Hepatocyte (in vitro differentiated cells): ENCODE measurements around the gene PRR19. TPM values are rescaled to one million over a fixed set of nuclear protein-coding genes. Genes with fewer than 3 reads are reported as not detected.

Experiments used
- DNase-seq: peaks from one replicate; pipeline ENCODE4 v3.0.0-alpha.2; 2016; ENCODE audit warnings: low spot score
- H2AFZ ChIP-seq: fragments of 200-600 bp; sonication (generic); 2 replicates; pipeline ENCODE4 v1.6.0; 2016; ENCODE audit warnings: antibody characterized with exemption, mild to moderate bottlenecking
- H3K27ac ChIP-seq: fragments of 200-600 bp; sonication (generic); 2 replicates; pipeline ENCODE4 v1.5.1; 2016; ENCODE audit warnings: mild to moderate bottlenecking
- H3K27me3 ChIP-seq: fragments of 200-600 bp; sonication (generic); 2 replicates; pipeline ENCODE4 v1.6.1; 2016
- H3K36me3 ChIP-seq: fragments of 200-600 bp; sonication (generic); replicated peaks from 2 replicates; pipeline ENCODE4 v1.5.1; 2016; ENCODE audit warnings: low read depth; ENCODE audit not compliant: insufficient read depth
- H3K4me1 ChIP-seq: fragments of 200-600 bp; sonication (generic); 2 replicates; pipeline ENCODE4 v1.5.1; 2016; ENCODE audit warnings: mild to moderate bottlenecking, moderate library complexity; ENCODE audit not compliant: insufficient read depth
- H3K4me2 ChIP-seq: fragments of 200-600 bp; sonication (generic); 2 replicates; pipeline ENCODE4 v1.6.0; 2016
- H3K4me3 ChIP-seq: fragments of 200-600 bp; sonication (generic); 2 replicates; pipeline ENCODE4 v1.5.1; 2016; ENCODE audit warnings: mild to moderate bottlenecking
- H3K79me2 ChIP-seq: fragments of 200-600 bp; sonication (generic); 2 replicates; pipeline ENCODE4 v1.6.0; 2017; ENCODE audit warnings: mild to moderate bottlenecking
- H3K9me2 ChIP-seq: fragments of 200-600 bp; sonication (generic); replicated peaks from 2 replicates; pipeline ENCODE4 v1.6.0; 2017; ENCODE audit warnings: mild to moderate bottlenecking; ENCODE audit not compliant: insufficient read depth
- H3K9me3 ChIP-seq: fragments of 200-600 bp; sonication (generic); 2 replicates; pipeline ENCODE4 v1.5.1; 2016; ENCODE audit warnings: low read depth, mild to moderate bottlenecking
- H4K20me1 ChIP-seq: fragments of 200-600 bp; sonication (generic); 2 replicates; pipeline ENCODE4 v1.6.0; 2016; ENCODE audit warnings: mild to moderate bottlenecking; ENCODE audit not compliant: insufficient read depth, poor library complexity, severe bottlenecking
- EZH2 ChIP-seq: fragments of 200-600 bp; sonication (generic); IDR thresholded peaks from 2 replicates; pipeline ENCODE4 v1.6.1; 2016; ENCODE audit warnings: antibody characterized with exemption, mild to moderate bottlenecking, borderline replicate concordance
- EZH2phosphoT487 ChIP-seq: fragments of 200-600 bp; sonication (generic); IDR thresholded peaks from one replicate; pipeline ENCODE4 v1.6.1; 2018; ENCODE audit warnings: antibody characterized with exemption, mild to moderate bottlenecking, low read depth, moderate library complexity; ENCODE audit not compliant: unreplicated experiment, severe bottlenecking
- WGBS: methylation state at CpG from one replicate; pipeline ENCODE4 v1.1.6; 2016; ENCODE audit warnings: low lambda C conversion rate; ENCODE audit errors: missing lambda C conversion rate; 5-methylcytosine and 5-hydroxymethylcytosine counted together
- polyA plus RNA-seq: library from polyadenylated mRNA; unstranded; fragments of >200 nt; fragmentation: Nextera tagmentation; extraction: Ambion mirVana; gene quantifications from 2 replicates; pipeline ENCODE4 v1.2.1, GENCODE V29; 2016
- total RNA-seq: library from RNA; depleted of rRNA; stranded (reverse); fragments of >200 nt; gene quantifications from 2 replicates; pipeline ENCODE4 v1.2.3, GENCODE V29; 2014
- TF ChIP-seq, protein P1 (sequence below): fragments of 200-600 bp; sonication (generic); IDR thresholded peaks from 2 replicates; pipeline ENCODE4 v1.5.1; 2016; ENCODE audit warnings: antibody characterized with exemption, mild to moderate bottlenecking; ENCODE audit not compliant: poor library complexity

The PRR19 gene
- total and polyA plus RNA-seq, 2 experiments from 2014 or later = 2.2 to 3.0 TPM

DNA sequence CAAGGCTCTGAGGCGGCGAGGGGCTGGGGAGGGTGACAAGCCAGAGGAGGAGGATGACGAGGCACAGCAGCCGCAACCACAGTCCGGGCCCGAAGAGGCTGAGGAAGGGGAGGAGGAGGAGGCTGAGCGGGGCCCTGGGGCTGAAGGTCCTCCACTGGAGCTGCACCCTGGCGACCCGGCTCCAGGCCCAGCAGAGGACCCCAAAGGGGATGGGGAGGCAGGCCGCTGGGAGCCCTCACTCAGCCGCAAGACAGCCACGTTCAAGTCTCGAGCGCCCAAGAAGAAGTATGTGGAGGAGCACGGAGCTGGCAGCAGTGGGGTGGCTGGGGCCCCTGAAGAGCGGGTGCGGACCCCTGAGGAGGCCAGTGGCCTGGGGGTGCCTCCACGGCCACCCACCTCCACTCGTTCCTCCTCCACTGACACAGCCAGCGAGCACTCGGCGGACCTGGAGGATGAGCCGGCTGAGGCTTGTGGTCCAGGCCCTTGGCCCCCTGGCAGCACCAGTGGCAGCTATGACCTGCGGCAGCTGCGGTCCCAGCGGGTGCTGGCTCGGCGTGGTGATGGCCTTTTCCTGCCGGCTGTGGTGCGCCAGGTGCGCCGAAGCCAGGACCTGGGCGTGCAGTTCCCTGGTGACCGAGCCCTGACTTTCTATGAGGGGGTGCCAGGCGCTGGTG lies 29.9 kb upstream of the PRR19 start:
- 98% methylated on average over 35 of the region's 35 CpGs for WGBS
- no peaks in the 10 kb centered on the region for H3K27me3 ChIP-seq
- TF ChIP-seq EZH2 = no peak
- TF ChIP-seq, protein P1, sequence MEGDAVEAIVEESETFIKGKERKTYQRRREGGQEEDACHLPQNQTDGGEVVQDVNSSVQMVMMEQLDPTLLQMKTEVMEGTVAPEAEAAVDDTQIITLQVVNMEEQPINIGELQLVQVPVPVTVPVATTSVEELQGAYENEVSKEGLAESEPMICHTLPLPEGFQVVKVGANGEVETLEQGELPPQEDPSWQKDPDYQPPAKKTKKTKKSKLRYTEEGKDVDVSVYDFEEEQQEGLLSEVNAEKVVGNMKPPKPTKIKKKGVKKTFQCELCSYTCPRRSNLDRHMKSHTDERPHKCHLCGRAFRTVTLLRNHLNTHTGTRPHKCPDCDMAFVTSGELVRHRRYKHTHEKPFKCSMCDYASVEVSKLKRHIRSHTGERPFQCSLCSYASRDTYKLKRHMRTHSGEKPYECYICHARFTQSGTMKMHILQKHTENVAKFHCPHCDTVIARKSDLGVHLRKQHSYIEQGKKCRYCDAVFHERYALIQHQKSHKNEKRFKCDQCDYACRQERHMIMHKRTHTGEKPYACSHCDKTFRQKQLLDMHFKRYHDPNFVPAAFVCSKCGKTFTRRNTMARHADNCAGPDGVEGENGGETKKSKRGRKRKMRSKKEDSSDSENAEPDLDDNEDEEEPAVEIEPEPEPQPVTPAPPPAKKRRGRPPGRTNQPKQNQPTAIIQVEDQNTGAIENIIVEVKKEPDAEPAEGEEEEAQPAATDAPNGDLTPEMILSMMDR = no peak
- no peak for TF ChIP-seq EZH2phosphoT487
- H2AFZ ChIP-seq = no peak overlapping the region
- peaks cover 5% of the 10 kb centered on the region for H4K20me1 ChIP-seq
- no peaks in the 10 kb centered on the region for H3K9me2 ChIP-seq
- no peaks in the 10 kb centered on the region for H3K9me3 ChIP-seq
- no peak overlapping the region for H3K4me2 ChIP-seq
- no peaks in the 10 kb centered on the region for H3K36me3 ChIP-seq
- DNase-seq = no peak
- H3K79me2 ChIP-seq = peaks cover 61% of the 10 kb centered on the region
- peaks cover 19% of the 10 kb centered on the region for H3K4me1 ChIP-seq
- H3K27ac ChIP-seq = no peak overlapping the region
- no peak overlapping the region for H3K4me3 ChIP-seq

DNA sequence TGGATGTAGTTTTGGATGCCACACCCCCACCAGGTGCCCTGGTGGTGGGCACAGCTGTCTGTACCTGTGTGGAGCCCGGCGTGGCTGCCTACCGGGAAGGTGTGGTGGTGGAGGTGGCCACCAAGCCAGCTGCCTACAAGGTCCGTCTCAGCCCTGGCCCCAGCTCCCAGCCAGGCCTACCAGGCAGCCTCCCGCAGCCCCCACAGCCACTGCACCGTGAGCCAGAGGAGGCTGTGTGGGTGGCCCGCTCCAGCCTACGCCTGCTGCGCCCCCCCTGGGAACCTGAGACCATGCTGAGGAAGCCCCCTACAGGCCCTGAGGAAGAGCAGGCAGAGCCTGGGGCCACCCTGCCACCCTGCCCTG lies 29.4 kb upstream of the PRR19 start:
- WGBS = 82% methylated on average over 8 of the region's 9 CpGs
- H3K27ac ChIP-seq = no peak overlapping the region
- no peaks in the 10 kb centered on the region for H3K36me3 ChIP-seq
- no peak overlapping the region for H2AFZ ChIP-seq
- no peak overlapping the region for H3K4me2 ChIP-seq
- H3K9me2 ChIP-seq = no peaks in the 10 kb centered on the region
- H3K79me2 ChIP-seq = peaks cover 66% of the 10 kb centered on the region
- H3K4me1 ChIP-seq = peaks cover 24% of the 10 kb centered on the region
- TF ChIP-seq, protein P1 = no peak
- TF ChIP-seq EZH2 (no peak), EZH2phosphoT487 (no peak)
- DNase-seq = no peak
- no peaks in the 10 kb centered on the region for H3K9me3 ChIP-seq
- H3K4me3 ChIP-seq = no peak overlapping the region
- peaks cover 5% of the 10 kb centered on the region for H4K20me1 ChIP-seq
- no peaks in the 10 kb centered on the region for H3K27me3 ChIP-seq

DNA sequence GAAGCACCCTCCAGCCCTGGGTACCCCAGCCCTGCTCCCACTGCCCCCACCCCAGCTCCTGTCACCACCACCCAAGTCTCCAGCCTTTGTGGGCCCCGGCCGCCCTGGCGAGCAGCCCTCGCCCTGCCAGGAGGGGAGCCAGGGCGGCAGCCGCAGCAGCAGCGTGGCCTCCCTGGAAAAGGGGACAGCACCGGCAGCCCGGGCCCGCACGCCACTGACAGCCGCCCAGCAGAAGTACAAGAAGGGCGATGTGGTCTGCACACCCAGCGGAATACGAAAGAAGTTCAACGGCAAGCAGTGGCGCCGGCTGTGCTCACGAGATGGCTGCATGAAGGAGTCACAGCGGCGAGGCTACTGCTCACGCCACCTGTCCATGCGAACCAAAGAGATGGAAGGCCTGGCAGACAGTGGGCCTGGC lies 28.9 kb upstream of the PRR19 start:
- Histone ChIP-seq H3K36me3 (no peaks in the 10 kb centered on the region), H3K9me2 (no peaks in the 10 kb centered on the region), H4K20me1 (peaks cover 5% of the 10 kb centered on the region), H3K79me2 (peaks cover 71% of the 10 kb centered on the region), H3K4me3 (no peak overlapping the region), H2AFZ (no peak overlapping the region), H3K9me3 (no peaks in the 10 kb centered on the region), H3K27ac (no peak overlapping the region), H3K27me3 (no peaks in the 10 kb centered on the region), H3K4me1 (peaks cover 29% of the 10 kb centered on the region), H3K4me2 (no peak overlapping the region)
- over 99% methylated on average over 21 of the region's 23 CpGs for WGBS
- TF ChIP-seq EZH2phosphoT487 = no peak
- no peak for DNase-seq

DNA sequence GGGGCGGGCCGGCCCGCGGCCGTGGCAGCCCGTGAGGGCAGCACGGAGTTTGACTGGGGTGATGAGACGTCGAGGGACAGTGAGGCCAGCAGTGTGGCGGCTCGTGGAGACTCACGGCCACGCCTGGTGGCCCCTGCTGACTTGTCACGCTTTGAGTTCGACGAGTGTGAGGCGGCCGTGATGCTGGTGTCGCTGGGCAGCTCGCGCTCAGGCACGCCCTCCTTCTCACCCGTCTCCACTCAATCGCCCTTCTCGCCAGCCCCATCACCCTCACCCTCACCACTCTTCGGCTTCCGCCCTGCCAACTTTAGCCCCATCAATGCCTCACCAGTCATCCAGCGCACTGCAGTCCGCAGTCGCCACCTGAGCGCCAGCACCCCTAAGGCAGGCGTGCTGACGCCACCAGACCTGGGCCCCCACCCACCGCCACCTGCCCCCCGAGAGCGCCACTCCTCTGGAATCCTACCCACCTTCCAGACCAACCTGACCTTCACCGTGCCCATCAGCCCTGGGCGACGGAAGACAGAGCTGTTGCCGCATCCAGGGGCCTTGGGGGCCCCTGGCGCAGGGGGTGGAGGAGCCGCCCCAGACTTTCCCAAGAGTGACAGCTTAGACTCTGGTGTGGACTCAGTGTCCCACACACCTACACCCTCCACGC lies 28.4 kb upstream of the PRR19 start:
- Histone ChIP-seq H3K4me1 (peaks cover 35% of the 10 kb centered on the region), H2AFZ (no peak overlapping the region), H3K9me3 (no peaks in the 10 kb centered on the region), H3K79me2 (peaks cover 76% of the 10 kb centered on the region), H3K4me3 (no peak overlapping the region), H3K9me2 (no peaks in the 10 kb centered on the region), H3K36me3 (no peaks in the 10 kb centered on the region), H3K27ac (no peak overlapping the region), H4K20me1 (peaks cover 5% of the 10 kb centered on the region), H3K4me2 (no peak overlapping the region), H3K27me3 (no peaks in the 10 kb centered on the region)
- peak; percentile 6 for DNase-seq
- 96% methylated on average over 38 of the region's 43 CpGs for WGBS
- TF ChIP-seq EZH2phosphoT487 (no peak), EZH2 (no peak)
- TF ChIP-seq, protein P1 = no peak
